HG03521 (cell line): ENCODE data around the gene MLF2.
"Not testable (repeated sequence)": the region's sequence is repeated elsewhere in the genome, so short reads cannot be mapped to it uniquely, and the experiment has no call there.

ENCODE experiments used
- ATAC-seq: cut with Tn5 transposase; IDR thresholded peaks from one replicate; pipeline ENCODE4 v1.9.1; 2021; ENCODE audit warnings: mild to moderate bottlenecking, moderate library complexity; ENCODE audit not compliant: unreplicated experiment

MLF2 gene

GRCh38 chr12:6735448-6736191, 17.3 kb downstream of the MLF2 start:
- no peak for ATAC-seq

GRCh38 chr12:6734506-6735387, 18.2 kb downstream of the MLF2 start:
- ATAC-seq: no peak

- ATAC-seq: no peak
Measured at GRCh38 chr12:6730169-6730568, 22.8 kb downstream of the MLF2 start.

- no peak for ATAC-seq
Measured at GRCh38 chr12:6729186-6729585, 23.8 kb downstream of the MLF2 start.

GRCh38 chr12:6725350-6725749, 27.6 kb downstream of the MLF2 start:
- ATAC-seq: no peak

GRCh38 chr12:6724409-6724797, 28.5 kb downstream of the MLF2 start:
- peak; percentile 15 for ATAC-seq

GRCh38 chr12:6723607-6724408, 29.1 kb downstream of the MLF2 start, which contains the start of gene COPS7A:
Gene COPS7A (plus strand): TSS chr12:6724046. CDS start chr12:6724657, 611 bp downstream.
- peak; percentile 96 for ATAC-seq

- no peak for ATAC-seq
Measured at GRCh38 chr12:6722863-6723262, 30.1 kb downstream of the MLF2 start.

GRCh38 chr12:6716874-6717437, 36.0 kb downstream of the MLF2 start:
- no peak for ATAC-seq

- not testable (repeated sequence) for ATAC-seq
Measured at GRCh38 chr12:6716031-6716873, 36.7 kb downstream of the MLF2 start.

- ATAC-seq: no peak
Measured at GRCh38 chr12:6708960-6709394, 44.0 kb downstream of the MLF2 start.

GRCh38 chr12:6708351-6708750, 44.6 kb downstream of the MLF2 start:
- ATAC-seq: not testable (repeated sequence)

- no peak for ATAC-seq
Measured at GRCh38 chr12:6703631-6704030, 49.3 kb downstream of the MLF2 start.

GRCh38 chr12:6701078-6701768, 51.7 kb downstream of the MLF2 start:
- no peak for ATAC-seq

- no peak for ATAC-seq
Measured at GRCh38 chr12:6700646-6701051, 52.3 kb downstream of the MLF2 start, which contains the start of gene PIANP. Gene PIANP (minus strand): TSS chr12:6700815. CDS start chr12:6698061, 2,754 bp downstream.

- no peak for ATAC-seq
Measured at GRCh38 chr12:6699989-6700645, 52.8 kb downstream of the MLF2 start.

- no peak for ATAC-seq
Measured at GRCh38 chr12:6699259-6699988, 53.5 kb downstream of the MLF2 start.
